ENCODE data around the gene ARL6IP5. TPM values are rescaled to one million over a fixed set of nuclear protein-coding genes. Genes with fewer than 3 reads are reported as not detected.

ARL6IP5 gene
- total and polyA plus RNA-seq, 2 of the 13 experiments (the other 11 are each of a cell fraction or from before 2014, with no cell fraction given) = 23.7 to 29.6 TPM

DNA sequence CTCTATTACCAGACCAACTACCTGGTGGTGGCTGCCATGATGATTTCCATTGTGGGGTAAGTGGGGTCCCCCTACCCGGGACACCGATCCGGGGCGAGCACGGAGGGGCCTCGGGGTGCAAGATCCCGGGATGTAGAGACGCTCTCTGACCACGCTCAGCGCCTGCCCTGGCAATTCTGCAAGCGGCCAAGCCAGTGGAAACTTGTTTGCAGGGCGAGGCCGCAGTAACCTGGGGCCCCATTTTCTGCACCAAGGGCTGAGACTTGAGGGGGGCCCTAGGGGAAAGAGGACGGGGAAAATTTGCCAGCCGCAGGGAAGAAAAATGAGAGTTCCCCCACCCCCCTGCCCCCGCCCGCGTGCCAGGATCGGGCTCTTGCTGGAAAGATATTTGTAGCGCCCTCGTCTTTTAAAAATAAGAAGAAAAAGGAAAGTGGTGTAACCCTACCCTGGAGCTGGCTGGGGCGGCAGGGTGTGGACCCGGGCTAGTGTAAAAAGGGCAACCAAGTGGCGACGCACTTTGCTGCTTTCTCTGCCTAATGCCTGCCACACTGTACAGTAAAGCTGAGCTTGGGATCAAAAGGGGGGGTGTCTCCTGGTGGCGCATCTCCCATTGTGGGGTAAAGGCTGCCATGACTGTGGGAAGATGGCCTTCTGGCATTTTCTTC lies 563 bp downstream of the ARL6IP5 start (continued):
- TF ChIP-seq, protein P1, sequence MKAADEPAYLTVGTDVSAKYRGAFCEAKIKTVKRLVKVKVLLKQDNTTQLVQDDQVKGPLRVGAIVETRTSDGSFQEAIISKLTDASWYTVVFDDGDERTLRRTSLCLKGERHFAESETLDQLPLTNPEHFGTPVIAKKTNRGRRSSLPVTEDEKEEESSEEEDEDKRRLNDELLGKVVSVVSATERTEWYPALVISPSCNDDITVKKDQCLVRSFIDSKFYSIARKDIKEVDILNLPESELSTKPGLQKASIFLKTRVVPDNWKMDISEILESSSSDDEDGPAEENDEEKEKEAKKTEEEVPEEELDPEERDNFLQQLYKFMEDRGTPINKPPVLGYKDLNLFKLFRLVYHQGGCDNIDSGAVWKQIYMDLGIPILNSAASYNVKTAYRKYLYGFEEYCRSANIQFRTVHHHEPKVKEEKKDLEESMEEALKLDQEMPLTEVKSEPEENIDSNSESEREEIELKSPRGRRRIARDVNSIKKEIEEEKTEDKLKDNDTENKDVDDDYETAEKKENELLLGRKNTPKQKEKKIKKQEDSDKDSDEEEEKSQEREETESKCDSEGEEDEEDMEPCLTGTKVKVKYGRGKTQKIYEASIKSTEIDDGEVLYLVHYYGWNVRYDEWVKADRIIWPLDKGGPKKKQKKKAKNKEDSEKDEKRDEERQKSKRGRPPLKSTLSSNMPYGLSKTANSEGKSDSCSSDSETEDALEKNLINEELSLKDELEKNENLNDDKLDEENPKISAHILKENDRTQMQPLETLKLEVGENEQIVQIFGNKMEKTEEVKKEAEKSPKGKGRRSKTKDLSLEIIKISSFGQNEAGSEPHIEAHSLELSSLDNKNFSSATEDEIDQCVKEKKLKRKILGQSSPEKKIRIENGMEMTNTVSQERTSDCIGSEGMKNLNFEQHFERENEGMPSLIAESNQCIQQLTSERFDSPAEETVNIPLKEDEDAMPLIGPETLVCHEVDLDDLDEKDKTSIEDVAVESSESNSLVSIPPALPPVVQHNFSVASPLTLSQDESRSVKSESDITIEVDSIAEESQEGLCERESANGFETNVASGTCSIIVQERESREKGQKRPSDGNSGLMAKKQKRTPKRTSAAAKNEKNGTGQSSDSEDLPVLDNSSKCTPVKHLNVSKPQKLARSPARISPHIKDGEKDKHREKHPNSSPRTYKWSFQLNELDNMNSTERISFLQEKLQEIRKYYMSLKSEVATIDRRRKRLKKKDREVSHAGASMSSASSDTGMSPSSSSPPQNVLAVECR (CRISPR knock-in tag; IDR thresholded peaks at IDR 0.05; ENCODE audit: borderline replicate concordance) = peak; percentile 27; the same call in 1 of the 2 replicates
- TF ChIP-seq HOXA3 (CRISPR knock-in tag; IDR thresholded peaks at IDR 0.05) = 0 out of 2 replicates have a peak, but pooled peaks have one; percentile 4
- TF ChIP-seq, protein P2, sequence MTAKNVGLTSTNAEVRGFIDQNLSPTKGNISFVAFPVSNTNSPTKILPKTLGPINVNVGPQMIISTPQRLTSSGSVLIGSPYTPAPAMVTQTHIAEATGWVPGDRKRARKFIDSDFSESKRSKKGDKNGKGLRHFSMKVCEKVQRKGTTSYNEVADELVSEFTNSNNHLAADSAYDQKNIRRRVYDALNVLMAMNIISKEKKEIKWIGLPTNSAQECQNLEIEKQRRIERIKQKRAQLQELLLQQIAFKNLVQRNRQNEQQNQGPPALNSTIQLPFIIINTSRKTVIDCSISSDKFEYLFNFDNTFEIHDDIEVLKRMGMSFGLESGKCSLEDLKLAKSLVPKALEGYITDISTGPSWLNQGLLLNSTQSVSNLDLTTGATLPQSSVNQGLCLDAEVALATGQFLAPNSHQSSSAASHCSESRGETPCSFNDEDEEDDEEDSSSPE (CRISPR knock-in tag; IDR thresholded peaks at IDR 0.05) = peak; percentile 7; the same call in 1 of the 2 replicates
- TF ChIP-seq DMAP1 (CRISPR knock-in tag; IDR thresholded peaks at IDR 0.05) = peak; percentile 45; the same call in 1 of the 2 replicates
- 0 out of 2 replicates have a peak, but pooled peaks have one; percentile 10 for TF ChIP-seq FLYWCH1 (CRISPR knock-in tag; IDR thresholded peaks at IDR 0.05)
- TF ChIP-seq, protein P3, sequence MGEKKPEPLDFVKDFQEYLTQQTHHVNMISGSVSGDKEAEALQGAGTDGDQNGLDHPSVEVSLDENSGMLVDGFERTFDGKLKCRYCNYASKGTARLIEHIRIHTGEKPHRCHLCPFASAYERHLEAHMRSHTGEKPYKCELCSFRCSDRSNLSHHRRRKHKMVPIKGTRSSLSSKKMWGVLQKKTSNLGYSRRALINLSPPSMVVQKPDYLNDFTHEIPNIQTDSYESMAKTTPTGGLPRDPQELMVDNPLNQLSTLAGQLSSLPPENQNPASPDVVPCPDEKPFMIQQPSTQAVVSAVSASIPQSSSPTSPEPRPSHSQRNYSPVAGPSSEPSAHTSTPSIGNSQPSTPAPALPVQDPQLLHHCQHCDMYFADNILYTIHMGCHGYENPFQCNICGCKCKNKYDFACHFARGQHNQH (CRISPR knock-in tag; IDR thresholded peaks at IDR 0.05) = 0 out of 2 replicates have a peak, but pooled peaks have one; percentile 6
- no peak for TF ChIP-seq ZNF7 (CRISPR knock-in tag; IDR thresholded peaks at IDR 0.05)
- 0 out of 2 replicates have a peak, but pooled peaks have one; percentile 60 for TF ChIP-seq ZNF607 (CRISPR knock-in tag; IDR thresholded peaks at IDR 0.05; ENCODE audit: borderline replicate concordance)
- no peak for TF ChIP-seq KDM6A (CRISPR knock-in tag; IDR thresholded peaks at IDR 0.05; ENCODE audit: low read depth)
- no peak for TF ChIP-seq NR0B2 (CRISPR knock-in tag; IDR thresholded peaks at IDR 0.05)
- peak; percentile 13 for TF ChIP-seq SPEN (CRISPR knock-in tag; IDR thresholded peaks at IDR 0.05; ENCODE audit: low read depth)
- TF ChIP-seq TBX2 (CRISPR knock-in tag; IDR thresholded peaks at IDR 0.05; ENCODE audit: borderline replicate concordance) = peak; percentile 43
- peak; percentile 47; the same call in 1 of the 2 replicates for TF ChIP-seq THAP9 (CRISPR knock-in tag; IDR thresholded peaks at IDR 0.05; ENCODE audit: borderline replicate concordance)
- TF ChIP-seq ZNF589 (CRISPR knock-in tag; conservative IDR thresholded peaks at IDR 0.05) = no peak
- no peak for TF ChIP-seq HNRNPUL1 (IDR thresholded peaks at IDR 0.05; ENCODE audit: low read depth, low read length)

Measured in HepG2 (cell line).